Ecto neural progenitor cell (in vitro differentiated cells): ENCODE measurements around the gene KAT7.

Experiments
- DNase-seq: peaks from one replicate; pipeline ENCODE4 v3.0.0-alpha.2; 2018; ENCODE audit warnings: low spot score

KAT7 gene

GRCh38 chr17:49842846-49843245 lies 54.4 kb downstream of the KAT7 start:
- DNase-seq = no peak

GRCh38 chr17:49843774-49844350 lies 55.4 kb downstream of the KAT7 start:
- no peak for DNase-seq

- no peak for DNase-seq
Observed at GRCh38 chr17:49845321-49845720, 56.8 kb downstream of the KAT7 start.

GRCh38 chr17:49846938-49847712 lies 58.6 kb downstream of the KAT7 start:
- DNase-seq = no peak

- no peak for DNase-seq
Observed at GRCh38 chr17:49848019-49848473, 59.6 kb downstream of the KAT7 start, which contains the start of gene TAC4. Gene TAC4, minus strand, starts transcription at chr17:49848069. Its CDS starts 52 bp downstream, at chr17:49848017.

GRCh38 chr17:49848739-49849138 lies 60.3 kb downstream of the KAT7 start:
- no peak for DNase-seq

GRCh38 chr17:49850218-49850610 lies 61.7 kb downstream of the KAT7 start:
- peak; percentile 51 for DNase-seq

GRCh38 chr17:49850772-49851386 lies 62.4 kb downstream of the KAT7 start:
- peak; percentile 67 for DNase-seq

GRCh38 chr17:49851387-49852291 lies 63.2 kb downstream of the KAT7 start:
- DNase-seq = peak; percentile 93

- DNase-seq = no peak
Observed at GRCh38 chr17:49853470-49854015, 65.1 kb downstream of the KAT7 start.

GRCh38 chr17:49854126-49854525 lies 65.6 kb downstream of the KAT7 start:
- DNase-seq = no peak

GRCh38 chr17:49858796-49859195 lies 70.3 kb downstream of the KAT7 start:
- no peak for DNase-seq

GRCh38 chr17:49859991-49860953 lies 71.8 kb downstream of the KAT7 start:
- DNase-seq = peak; percentile 65

GRCh38 chr17:49861150-49861884 lies 72.8 kb downstream of the KAT7 start:
- peak; percentile 88 for DNase-seq

GRCh38 chr17:49862781-49863331 lies 74.4 kb downstream of the KAT7 start:
- DNase-seq = no peak

GRCh38 chr17:49866019-49866380 lies 77.5 kb downstream of the KAT7 start:
- DNase-seq = no peak

- DNase-seq = no peak
Observed at GRCh38 chr17:49866882-49867413, 78.5 kb downstream of the KAT7 start.

- no peak for DNase-seq
Observed at GRCh38 chr17:49869038-49869374, 80.5 kb downstream of the KAT7 start.

GRCh38 chr17:49870298-49870697 lies 81.8 kb downstream of the KAT7 start:
- no peak for DNase-seq
